GM20431 (cell line): ENCODE results near the gene RIT2.

Experiments
- in situ Hi-C: fragments of 300-500 bp; cut with MseI, MboI; formaldehyde crosslinking; loops from one replicate; pipeline ENCODE4 v1.15.0; 2020; ENCODE audit warnings: low sequenced_read_pairs; ENCODE audit not compliant: unreplicated experiment

Gene RIT2

GRCh38 chr18:43092539-43092938 is 22.9 kb downstream of the RIT2 start:
- in situ Hi-C loops = no loop called here

GRCh38 chr18:43081396-43081795 is 34.1 kb downstream of the RIT2 start:
- in situ Hi-C loops = no loop called here

GRCh38 chr18:43080671-43081070 is 34.8 kb downstream of the RIT2 start:
- in situ Hi-C loops = no loop called here

- in situ Hi-C loops = no loop called here
Observed at GRCh38 chr18:43079422-43079821, 36.1 kb downstream of the RIT2 start.

DNA sequence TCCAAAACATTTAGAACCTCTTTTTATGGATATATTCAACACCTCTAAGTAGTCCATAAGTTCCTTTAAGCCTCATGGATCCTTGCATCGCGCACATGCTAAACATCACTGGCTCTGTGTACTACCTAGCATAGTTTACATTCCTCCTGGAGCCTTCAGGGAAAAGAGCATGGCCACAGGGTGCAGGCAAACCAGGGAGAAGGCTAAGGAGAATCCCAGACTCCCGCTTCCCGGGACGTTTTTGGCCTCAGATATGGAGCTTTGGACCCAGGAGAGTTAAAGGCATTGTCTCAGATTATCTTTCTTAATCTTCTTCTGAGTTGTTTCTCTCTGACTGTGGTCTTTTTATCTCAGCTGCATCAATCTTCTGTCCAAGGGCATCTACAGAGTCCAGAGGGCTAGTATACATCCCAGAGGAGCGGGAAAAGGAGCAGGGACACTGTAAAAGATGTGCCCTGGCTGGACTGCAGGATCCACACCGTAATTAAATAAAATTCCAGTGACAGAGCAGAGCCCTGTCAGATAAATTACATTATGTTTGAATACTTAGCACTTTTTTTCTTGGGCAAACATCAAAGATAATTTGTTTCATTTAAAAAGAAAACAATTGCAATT is 36.9 kb downstream of the RIT2 start:
- in situ Hi-C loops = no loop called here

- in situ Hi-C loops = no loop called here
Observed at GRCh38 chr18:43077510-43078308, 37.8 kb downstream of the RIT2 start.

- in situ Hi-C loops = no loop called here
Observed at GRCh38 chr18:43073771-43074170, 41.7 kb downstream of the RIT2 start.

DNA sequence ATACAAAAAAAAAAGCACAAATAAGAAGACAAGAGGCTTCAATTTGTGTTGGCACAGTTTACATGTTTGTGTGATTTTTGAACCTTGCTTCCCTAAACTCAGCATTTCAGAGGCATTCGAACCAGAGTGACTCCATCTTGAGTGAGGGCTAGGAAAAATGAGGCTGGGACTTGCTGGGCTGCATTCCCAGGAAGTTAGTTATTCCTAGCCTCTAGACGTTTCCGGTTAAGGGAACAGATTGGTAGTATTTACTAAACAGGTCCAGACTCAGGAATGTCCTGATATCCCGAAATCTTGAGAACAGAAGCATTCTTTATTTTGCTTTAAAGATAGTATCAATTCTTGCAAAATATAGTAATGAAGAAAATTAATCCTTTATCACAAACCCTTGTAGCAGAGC is 46.7 kb downstream of the RIT2 start:
- in situ Hi-C loops = no loop called here

- in situ Hi-C loops = no loop called here
Observed at GRCh38 chr18:43067570-43067969, 47.9 kb downstream of the RIT2 start.

DNA sequence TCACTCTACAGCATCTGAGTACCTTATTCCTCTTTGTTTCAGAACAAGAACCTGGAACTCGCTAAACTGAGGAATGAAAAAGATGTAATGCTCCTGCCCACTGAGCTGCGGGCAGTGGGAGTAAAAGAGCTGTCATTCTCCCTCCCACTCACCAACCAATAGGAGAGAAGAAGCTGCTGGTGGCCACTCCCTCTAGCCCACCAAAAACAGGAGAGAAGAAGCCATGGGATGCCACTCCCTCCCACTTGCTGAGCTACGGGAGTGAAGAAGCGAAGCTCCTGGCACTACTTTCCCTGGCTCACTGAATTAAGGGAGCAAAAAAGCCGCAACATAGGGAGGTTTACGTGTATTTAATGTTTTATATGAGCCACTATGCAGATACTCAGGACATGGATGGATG is 53.7 kb downstream of the RIT2 start:
- in situ Hi-C loops = no loop called here

- in situ Hi-C loops = no loop called here
Observed at GRCh38 chr18:43061318-43061717, 54.2 kb downstream of the RIT2 start.

DNA sequence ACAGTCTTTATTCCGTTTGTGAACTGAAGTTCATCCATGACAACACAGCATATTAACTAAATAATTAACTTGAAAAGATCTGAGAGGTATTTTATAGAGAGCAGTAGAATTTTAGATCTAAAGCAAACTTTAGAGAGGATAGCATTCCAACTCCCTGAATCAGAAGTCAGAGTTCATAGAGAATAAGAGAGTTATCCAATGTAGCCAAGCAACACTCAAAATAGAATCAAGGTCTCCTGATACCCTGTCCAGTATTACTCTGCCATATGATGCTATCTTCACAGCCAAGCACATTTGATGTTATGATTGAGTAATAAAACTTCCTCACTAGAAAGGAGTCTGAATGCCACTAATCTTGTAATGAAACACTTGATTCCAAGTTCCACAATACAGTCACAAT is 55.5 kb downstream of the RIT2 start:
- in situ Hi-C loops = no loop called here

DNA sequence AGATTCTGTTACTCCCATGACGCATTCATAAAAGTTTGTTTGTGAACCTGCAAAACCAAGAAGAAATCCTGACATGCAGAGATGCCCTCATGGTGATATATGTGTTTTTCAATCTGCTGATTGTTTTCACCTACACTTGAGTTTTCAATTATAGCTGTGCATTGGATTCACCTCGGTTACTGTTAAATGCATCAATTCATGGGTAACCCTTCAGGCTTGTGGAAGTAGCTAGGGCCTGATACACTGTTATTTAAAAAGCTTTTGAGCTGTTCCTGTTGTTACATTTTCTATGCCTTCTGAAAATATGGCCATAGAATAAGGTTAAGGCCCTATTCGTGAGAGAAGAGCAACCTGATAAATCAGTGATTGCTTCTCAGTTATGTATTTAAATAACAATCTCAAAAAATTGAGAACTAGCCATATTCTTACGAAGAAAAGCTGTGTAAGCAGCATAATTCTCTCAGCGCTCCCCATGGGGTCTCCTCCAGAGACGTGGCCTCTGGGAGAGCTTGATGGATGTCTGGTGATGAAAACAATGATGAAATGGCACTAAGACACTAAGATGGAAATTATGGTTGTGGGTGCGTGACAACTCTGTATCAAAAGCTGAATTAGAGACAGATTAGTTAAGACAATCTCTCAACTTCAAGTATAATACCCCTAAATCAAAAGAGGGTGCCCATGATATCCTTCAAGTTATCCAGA is 60.5 kb downstream of the RIT2 start:
- in situ Hi-C loops = no loop called here

DNA sequence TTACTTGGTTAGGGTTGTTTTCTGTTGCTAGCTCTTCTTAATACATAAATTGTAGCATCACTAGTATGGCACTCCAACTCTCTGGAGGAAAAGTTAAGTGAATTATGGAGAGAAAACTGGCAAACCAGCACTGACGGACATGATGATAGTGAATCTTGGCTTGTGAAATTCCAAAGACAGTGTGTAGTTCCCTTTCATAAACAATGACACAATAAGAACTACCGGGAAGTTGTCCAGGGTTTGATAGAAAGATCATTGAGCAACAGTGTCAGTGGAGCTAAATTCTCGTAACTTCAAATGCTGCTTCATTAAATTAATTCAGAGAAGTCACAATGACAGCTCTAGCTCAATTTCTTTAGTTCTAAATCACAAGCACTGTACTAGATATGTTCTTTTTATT is 66.5 kb downstream of the RIT2 start:
- in situ Hi-C loops = no loop called here

DNA sequence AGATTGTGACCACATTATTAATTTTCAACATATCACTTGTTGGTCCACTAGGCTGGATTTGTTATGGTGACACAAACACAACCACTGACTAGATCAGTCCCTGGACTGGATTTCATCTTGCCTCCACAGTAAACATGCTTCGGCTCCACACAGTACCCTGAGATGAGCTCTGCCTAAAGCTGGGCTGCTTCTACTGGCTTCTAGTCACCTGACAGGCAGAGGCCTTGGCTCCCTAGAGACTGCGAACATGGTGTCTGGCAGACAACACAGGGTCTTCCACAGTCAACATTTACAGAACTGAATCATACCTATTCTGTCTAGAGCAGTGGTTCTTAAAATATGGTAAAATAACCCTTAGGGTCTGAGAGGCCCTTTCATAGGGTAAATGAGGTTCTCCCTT is 69.2 kb downstream of the RIT2 start:
- in situ Hi-C loops = no loop called here

- in situ Hi-C loops = no loop called here
Observed at GRCh38 chr18:43043626-43044025, 71.9 kb downstream of the RIT2 start.

DNA sequence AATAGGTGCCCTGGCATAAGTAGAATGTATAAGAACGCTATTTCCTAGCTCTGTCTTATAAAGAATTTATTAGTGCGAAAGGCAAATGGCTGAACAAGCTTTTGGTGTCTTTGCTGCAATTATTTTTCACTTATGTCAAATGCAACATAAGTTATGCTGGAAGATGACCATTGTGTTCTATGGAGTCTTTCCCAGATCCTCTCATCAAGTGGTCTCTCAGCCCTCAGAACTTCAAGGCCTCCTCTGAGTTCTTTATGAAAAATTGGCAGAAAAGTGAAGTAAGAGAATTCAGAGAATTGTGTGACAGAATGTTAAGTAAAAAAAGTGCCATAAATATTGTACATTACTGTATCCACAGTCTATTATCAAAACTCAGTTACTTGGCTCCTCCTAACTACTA is 75.2 kb downstream of the RIT2 start:
- in situ Hi-C loops = no loop called here

DNA sequence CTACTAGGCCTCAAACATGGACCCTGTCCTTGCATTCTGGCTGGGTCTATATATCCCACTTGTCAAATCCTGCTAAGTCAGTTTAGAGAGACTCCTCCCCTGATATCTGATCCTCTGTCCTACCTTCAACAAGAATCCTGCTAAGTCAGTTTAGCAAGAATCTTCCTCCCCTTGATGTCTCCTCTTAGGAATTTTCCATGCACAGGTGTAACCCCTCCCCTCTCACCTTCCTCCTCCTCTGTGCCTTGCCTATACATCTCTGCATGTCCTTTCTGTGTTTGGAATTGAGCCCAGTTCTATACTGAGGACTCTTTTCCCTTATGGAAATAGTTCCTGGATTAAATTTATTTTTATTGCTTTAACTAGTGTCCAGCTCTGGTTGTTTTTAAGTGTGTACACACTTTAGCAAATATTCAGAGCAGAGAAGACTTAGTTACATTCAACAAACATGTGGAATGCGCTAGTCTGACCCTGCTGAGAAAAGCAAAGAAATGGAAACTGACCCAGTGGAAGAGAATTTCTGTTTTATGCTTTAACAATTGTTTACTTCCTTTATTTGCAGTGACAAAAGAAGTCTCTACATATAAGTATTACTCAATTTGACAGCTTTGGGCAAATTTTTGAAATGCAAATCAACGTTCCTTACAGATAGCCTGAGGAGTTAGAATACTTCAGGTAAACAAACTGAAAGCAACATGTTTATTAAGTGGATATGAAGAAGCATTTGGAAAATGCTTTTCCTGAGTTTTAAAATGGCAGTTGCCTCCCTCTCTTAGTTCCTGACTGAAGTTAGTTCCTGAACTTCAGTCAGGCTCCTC is 80.6 kb downstream of the RIT2 start:
- in situ Hi-C loops = no loop called here

DNA sequence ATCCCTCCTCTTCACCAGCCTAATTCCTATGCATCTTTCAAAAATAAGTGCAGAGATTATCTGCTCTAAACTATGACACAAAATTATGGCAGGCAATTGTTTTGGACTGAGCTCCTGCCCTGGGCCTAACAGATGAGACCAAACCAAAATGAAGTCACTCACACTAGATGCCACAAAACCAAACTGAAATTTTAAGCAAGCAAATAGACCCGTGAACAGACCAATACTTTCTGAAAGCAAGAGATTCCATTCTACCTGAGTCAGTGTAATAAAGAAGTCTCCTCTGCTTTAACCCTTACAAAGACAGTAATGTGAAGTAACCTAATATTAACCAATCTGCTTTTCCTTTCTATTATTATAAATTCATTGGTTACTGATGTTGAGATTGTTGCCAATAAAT is 84.3 kb downstream of the RIT2 start:
- in situ Hi-C loops = no loop called here

- in situ Hi-C loops = no loop called here
Observed at GRCh38 chr18:43029414-43029813, 86.1 kb downstream of the RIT2 start.

GRCh38 chr18:43022874-43023273 is 92.6 kb downstream of the RIT2 start:
- in situ Hi-C loops = no loop called here
